Measurements from ENCODE around the gene AP3S1. TPM values are rescaled to one million over a fixed set of nuclear protein-coding genes. Genes with fewer than 3 reads are reported as not detected.
A peak's percentile ranks its signal among the peaks of the same experiment; 100 is the strongest.

The AP3S1 gene
- total and polyA plus RNA-seq, 2 of the 13 experiments (the other 11 are each of a cell fraction or from before 2014, with no cell fraction given) = 50.5 to 85.9 TPM

DNA sequence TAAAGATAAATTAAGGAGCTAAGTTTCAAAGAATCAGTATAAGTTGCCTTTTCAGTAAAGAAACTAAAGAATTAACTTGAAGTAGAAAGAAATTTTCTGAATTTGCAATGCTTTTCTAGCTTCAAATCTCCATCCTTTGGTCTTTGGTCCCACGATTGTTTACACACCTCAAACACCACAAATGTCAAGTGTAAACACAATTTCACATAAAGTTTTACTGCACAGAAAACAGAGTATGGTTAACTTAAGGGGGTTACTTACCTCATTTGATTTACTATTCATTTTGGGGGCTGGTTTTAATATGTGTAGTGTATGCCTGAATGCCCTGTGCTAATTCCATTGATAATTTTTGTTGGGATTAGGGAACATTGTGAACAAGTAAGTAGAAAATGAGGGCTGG lies 29.4 kb upstream of the AP3S1 start (continued):
- TF ChIP-seq, protein P1, sequence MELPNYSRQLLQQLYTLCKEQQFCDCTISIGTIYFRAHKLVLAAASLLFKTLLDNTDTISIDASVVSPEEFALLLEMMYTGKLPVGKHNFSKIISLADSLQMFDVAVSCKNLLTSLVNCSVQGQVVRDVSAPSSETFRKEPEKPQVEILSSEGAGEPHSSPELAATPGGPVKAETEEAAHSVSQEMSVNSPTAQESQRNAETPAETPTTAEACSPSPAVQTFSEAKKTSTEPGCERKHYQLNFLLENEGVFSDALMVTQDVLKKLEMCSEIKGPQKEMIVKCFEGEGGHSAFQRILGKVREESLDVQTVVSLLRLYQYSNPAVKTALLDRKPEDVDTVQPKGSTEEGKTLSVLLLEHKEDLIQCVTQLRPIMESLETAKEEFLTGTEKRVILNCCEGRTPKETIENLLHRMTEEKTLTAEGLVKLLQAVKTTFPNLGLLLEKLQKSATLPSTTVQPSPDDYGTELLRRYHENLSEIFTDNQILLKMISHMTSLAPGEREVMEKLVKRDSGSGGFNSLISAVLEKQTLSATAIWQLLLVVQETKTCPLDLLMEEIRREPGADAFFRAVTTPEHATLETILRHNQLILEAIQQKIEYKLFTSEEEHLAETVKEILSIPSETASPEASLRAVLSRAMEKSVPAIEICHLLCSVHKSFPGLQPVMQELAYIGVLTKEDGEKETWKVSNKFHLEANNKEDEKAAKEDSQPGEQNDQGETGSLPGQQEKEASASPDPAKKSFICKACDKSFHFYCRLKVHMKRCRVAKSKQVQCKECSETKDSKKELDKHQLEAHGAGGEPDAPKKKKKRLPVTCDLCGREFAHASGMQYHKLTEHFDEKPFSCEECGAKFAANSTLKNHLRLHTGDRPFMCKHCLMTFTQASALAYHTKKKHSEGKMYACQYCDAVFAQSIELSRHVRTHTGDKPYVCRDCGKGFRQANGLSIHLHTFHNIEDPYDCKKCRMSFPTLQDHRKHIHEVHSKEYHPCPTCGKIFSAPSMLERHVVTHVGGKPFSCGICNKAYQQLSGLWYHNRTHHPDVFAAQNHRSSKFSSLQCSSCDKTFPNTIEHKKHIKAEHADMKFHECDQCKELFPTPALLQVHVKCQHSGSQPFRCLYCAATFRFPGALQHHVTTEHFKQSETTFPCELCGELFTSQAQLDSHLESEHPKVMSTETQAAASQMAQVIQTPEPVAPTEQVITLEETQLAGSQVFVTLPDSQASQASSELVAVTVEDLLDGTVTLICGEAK (IDR thresholded peaks at IDR 0.05) = peak; percentile 87
- TF ChIP-seq, protein P1 (CRISPR knock-in tag; IDR thresholded peaks at IDR 0.05) = peak; percentile 91; the same call in 1 of the 2 replicates
- TF ChIP-seq ZNF816 (CRISPR knock-in tag; IDR thresholded peaks at IDR 0.05; ENCODE audit: borderline replicate concordance) = no peak
- TF ChIP-seq ZNF605 (CRISPR knock-in tag; IDR thresholded peaks at IDR 0.05) = no peak
- TF ChIP-seq, protein P2, sequence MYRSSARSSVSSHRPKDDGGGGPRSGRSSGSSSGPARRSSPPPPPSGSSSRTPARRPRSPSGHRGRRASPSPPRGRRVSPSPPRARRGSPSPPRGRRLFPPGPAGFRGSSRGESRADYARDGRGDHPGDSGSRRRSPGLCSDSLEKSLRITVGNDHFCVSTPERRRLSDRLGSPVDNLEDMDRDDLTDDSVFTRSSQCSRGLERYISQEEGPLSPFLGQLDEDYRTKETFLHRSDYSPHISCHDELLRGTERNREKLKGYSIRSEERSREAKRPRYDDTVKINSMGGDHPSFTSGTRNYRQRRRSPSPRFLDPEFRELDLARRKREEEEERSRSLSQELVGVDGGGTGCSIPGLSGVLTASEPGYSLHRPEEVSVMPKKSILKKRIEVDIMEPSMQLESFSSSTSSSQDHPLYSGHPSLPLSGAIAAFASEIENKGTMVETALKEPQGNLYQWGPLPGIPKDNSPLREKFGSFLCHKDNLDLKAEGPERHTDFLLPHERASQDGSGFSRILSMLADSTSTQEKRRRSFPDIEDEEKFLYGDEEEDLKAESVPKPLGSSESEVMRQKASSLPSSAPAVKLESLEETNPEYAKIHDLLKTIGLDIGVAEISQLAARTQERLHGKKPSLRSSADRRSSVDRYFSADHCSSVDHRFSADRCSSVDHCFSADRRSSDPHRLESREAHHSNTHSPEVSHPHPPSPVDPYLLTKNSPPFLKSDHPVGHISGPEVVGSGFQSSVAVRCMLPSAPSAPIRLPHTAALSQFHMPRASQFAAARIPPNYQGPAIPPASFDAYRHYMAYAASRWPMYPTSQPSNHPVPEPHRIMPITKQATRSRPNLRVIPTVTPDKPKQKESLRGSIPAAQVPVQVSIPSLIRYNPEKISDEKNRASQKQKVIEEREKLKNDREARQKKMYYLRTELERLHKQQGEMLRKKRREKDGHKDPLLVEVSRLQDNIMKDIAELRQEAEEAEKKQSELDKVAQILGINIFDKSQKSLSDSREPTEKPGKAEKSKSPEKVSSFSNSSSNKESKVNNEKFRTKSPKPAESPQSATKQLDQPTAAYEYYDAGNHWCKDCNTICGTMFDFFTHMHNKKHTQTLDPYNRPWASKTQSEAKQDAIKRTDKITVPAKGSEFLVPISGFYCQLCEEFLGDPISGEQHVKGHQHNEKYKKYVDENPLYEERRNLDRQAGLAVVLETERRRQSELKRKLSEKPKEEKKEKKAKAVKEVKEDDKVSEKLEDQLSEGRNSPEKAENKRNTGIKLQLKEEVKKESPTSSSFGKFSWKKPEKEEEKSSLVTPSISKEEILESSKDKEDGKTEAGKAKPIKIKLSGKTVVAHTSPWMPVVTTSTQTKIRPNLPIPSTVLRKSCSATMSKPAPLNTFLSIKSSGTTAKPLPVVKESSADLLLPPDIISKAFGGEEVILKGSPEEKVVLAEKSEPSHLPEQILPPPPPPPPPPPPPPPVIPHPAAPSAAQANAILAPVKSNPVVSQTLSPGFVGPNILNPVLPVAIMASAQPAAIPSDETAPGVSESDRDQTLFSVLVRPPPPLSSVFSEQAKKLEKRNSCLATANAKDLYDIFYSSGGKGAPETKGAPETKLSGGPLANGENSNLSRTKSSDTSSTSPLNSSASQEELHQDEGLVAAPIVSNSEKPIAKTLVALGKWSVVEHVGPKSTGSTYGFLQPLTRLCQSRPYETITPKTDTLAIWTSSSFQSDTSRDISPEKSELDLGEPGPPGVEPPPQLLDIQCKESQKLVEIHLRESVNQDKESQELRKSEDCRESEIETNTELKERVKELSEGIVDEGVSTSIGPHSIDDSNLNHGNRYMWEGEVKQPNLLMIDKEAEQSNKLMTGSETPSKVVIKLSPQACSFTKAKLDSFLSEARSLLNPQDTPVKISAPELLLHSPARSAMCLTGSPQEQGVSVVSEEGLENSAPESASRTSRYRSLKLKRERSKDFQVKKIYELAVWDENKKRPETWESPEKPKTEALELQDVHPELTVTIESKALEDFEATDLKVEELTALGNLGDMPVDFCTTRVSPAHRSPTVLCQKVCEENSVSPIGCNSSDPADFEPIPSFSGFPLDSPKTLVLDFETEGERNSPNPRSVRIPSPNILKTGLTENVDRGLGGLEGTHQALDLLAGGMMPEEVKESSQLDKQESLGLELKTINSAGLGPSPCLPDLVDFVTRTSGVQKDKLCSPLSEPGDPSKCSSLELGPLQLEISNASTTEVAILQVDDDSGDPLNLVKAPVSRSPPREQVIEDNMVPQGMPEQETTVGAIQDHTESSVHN (CRISPR knock-in tag; IDR thresholded peaks at IDR 0.05) = no peak
- TF ChIP-seq, protein P3, sequence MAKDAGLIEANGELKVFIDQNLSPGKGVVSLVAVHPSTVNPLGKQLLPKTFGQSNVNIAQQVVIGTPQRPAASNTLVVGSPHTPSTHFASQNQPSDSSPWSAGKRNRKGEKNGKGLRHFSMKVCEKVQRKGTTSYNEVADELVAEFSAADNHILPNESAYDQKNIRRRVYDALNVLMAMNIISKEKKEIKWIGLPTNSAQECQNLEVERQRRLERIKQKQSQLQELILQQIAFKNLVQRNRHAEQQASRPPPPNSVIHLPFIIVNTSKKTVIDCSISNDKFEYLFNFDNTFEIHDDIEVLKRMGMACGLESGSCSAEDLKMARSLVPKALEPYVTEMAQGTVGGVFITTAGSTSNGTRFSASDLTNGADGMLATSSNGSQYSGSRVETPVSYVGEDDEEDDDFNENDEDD (CRISPR knock-in tag; IDR thresholded peaks at IDR 0.05; ENCODE audit: borderline replicate concordance) = no peak
- TF ChIP-seq TCF7 (IDR thresholded peaks at IDR 0.05; ENCODE audit: low read depth) = no peak
- TF ChIP-seq FOXA1 (IDR thresholded peaks at IDR 0.05) = no peak
- peak; percentile 27; the same call in 1 of the 2 replicates for TF ChIP-seq FOXA1 (CRISPR knock-in tag; IDR thresholded peaks at IDR 0.05)
- peak; percentile 57 for TF ChIP-seq HNF4A (CRISPR knock-in tag; IDR thresholded peaks at IDR 0.05)
- TF ChIP-seq NBN (conservative IDR thresholded peaks at IDR 0.05) = no peak
- peak; percentile 67 for TF ChIP-seq FOXA3 (CRISPR knock-in tag; IDR thresholded peaks at IDR 0.05)
- TF ChIP-seq IKZF1 (IDR thresholded peaks at IDR 0.05) = no peak
- TF ChIP-seq ISL2 (CRISPR knock-in tag; IDR thresholded peaks at IDR 0.05) = peak; percentile 17; the same call in 1 of the 2 replicates

Data from HepG2 (cell line).